GM18873 (cell line): ENCODE data around the gene ECD.
"Not testable (repeated sequence)": the region's sequence is repeated elsewhere in the genome, so short reads cannot be mapped to it uniquely, and the experiment has no call there.

Experiments
- ATAC-seq: cut with Tn5 transposase; IDR thresholded peaks from one replicate; pipeline ENCODE4 v1.9.1; 2021; ENCODE audit warnings: mild to moderate bottlenecking, moderate library complexity, moderate number of reproducible peaks; ENCODE audit not compliant: unreplicated experiment, low FRiP score

ECD gene

GRCh38 chr10:73161079-73161478 lies 6.7 kb downstream of the ECD start:
- ATAC-seq = no peak

DNA sequence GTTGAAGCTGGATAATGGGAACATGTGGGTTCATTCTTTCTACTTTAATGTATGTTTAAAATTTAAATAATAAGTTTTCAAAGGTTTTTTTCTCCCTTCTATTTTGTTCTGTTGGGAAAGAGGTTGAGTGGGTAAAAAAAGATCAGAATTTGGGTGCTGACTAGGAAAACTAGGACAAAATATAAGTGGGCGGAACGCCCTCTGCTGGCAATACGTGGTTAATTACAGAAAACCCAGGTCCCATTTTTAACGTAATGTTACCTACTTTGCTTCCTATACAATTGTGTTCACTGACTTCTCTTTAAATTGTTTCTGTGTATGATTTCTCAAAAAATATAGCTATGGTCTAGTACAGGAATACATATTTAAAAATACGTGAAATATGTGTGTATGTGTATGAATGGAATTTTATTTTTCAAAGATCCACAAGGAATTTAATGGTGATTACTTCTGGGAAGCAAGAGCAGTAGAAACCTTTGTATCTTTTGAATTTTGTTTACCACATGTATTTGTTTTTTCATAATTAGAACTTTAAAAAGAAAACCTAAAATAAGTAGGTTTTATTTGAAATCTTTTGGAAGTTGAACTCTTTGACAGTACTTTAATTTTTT lies 8.7 kb downstream of the ECD start:
- ATAC-seq = no peak

GRCh38 chr10:73156054-73156453 lies 11.8 kb downstream of the ECD start:
- ATAC-seq = no peak

DNA sequence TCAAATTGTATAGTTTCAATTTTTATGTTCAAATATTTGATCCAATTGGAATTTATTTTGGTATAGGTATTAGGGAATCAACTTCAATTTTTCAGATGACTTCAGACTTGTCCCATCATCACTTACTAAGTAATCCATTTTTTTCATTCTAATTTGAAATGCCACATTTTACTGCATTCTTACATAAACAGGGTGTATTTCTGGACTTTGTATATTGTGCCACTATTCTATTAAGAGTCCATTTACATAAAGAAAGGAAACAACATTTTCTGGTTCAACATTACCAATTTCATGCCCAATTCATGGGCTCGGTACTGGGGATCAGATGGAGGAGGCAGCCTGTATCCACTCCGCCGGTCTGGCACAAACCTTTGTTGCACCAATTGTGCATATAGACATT lies 15.8 kb downstream of the ECD start:
- ATAC-seq = no peak

- not testable (repeated sequence) for ATAC-seq
These were observed 17.0 kb downstream of the ECD start for GRCh38 chr10:73150633-73151413.

GRCh38 chr10:73141603-73142002 lies 26.2 kb downstream of the ECD start:
- ATAC-seq = no peak

DNA sequence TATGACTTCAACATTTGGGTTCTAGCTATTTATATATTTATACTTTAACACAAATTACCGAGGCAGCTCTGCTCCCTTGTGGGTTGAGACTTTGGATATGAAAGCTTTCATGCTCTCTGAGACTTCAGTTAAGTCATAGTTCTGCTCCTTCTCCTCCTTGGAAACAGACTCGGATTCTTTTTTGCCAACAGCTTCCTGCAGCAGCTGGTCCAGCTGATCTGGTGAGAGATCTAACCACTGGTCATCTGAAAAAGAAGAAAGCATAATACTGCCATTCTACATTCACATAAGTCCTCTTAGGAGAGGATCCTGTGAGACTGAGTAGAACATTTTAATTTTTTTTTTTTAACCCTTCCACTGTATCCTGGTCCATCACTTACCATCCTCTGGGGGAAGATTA lies 28.6 kb downstream of the ECD start:
- ATAC-seq = no peak

GRCh38 chr10:73136627-73137026 lies 31.2 kb downstream of the ECD start:
- no peak for ATAC-seq

GRCh38 chr10:73134727-73135126 lies 33.1 kb downstream of the ECD start:
- no peak for ATAC-seq

GRCh38 chr10:73131913-73132686 lies 35.7 kb downstream of the ECD start:
- ATAC-seq = no peak

DNA sequence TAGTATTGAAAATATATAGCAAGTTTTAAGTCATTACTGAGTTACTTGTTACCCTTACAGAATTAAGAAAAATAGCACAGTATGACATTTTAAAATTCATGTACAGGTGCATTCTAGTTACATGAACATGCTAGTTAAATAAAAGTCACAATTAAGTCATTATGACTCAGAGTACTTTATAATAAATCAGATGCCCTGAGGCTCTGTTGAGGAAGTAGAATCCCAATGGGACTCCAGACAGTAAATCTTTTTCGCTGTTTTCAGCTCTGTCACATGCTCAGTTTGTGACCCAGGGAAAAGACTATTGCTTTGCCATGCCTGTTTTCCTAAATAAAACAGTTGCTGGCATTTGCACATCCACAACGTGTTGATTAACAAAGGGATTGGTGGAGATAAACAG lies 36.5 kb downstream of the ECD start:
- ATAC-seq = no peak

- no peak for ATAC-seq
These were observed 41.5 kb downstream of the ECD start for GRCh38 chr10:73126343-73126742.

- ATAC-seq = no peak
These were observed 47.9 kb downstream of the ECD start for GRCh38 chr10:73119952-73120351.

- no peak for ATAC-seq
These were observed 48.4 kb downstream of the ECD start for GRCh38 chr10:73119457-73119856.

DNA sequence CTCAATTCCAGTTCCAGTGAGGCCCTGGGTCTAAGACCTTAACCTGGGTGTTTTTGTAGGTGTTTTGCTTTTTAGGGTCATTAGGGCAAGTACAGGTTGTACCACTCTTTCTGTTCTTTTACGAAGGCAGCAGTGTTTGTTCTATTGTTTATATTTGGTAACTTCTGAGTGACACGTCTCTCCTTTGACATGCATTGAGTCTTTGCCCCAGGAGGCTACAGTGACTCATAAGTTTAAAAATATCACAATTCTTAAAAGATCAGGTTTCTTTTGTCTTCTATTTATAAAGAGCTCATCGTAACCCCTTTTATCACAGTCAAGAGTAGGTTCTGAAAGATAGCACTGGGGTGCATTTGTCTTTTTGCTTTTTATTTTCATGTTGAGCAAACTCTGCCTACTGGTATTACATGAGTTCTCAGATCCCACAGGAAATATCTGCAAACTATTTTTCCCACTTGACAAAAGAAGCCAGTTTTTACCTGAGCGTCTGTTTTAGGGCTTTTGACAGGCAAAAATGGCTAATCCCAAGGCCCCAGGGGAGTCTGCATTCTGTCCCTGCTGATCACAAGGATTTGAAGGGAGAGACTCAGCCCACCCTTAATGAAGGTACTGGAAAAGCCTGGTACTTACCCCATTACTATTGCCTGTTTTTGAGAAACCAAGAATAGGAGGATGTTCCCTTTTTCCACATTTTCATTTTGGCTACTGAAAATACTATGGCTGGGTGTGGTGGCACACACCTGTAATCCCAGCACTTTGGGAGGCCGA lies 49.6 kb downstream of the ECD start:
- ATAC-seq = peak; percentile 65

GRCh38 chr10:73116017-73116416 lies 51.8 kb downstream of the ECD start:
- no peak for ATAC-seq

DNA sequence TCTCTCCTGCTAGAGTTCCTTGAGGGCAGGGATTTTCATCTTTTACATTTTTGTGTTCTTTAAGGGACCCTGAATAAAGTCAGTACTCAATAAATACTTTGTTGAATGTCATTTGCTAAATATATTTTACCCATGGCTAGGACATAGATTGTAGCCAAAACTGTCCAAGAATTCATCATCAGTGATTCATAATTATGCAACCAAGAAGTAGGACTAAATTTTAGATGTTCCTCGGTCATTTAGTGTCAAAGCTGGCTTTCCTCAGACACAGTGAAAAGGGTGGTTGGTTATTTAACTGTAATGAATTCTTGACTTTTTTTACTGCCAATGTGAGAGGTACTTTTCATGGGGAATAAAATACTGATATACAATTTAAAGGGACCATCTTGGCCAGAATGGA lies 54.3 kb downstream of the ECD start:
- no peak for ATAC-seq

DNA sequence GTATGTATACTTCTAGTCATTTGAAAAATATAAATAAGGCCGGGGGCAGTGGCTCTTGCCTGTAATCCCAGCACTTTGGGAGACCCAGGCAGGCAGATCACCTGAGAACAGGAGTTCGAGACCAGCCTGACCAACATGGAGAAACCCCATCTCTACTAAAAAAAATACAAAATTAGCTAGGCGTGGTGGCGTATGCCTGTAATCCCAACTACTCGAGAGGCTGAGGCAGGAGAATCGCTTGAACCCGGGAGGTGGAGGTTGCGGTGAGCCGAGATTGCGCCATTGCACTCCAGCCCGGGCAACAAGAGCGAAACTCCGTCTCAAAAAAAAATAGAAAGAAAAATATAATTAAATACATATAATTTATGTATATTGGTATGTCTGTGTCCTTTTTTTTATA lies 55.8 kb downstream of the ECD start:
- ATAC-seq = not testable (repeated sequence)

- no peak for ATAC-seq
These were observed 57.4 kb downstream of the ECD start, which contains the start of gene NUDT13 for GRCh38 chr10:73110345-73110849. TSS of gene NUDT13 (plus strand) at chr10:73110455. CDS start at chr10:73114366, 3,911 bp downstream.

GRCh38 chr10:73109248-73109652 lies 58.6 kb downstream of the ECD start:
- ATAC-seq = not testable (repeated sequence)
